HFF-Myc (cell line): ENCODE data around the gene GPR183.

Experiments used
- DNase-seq: peaks from one replicate; pipeline ENCODE4 v3.0.0-alpha.2; 2011; ENCODE audit warnings: low read depth; ENCODE audit errors: extremely low read depth
- H3K4me3 ChIP-seq: replicated peaks from 2 replicates; pipeline ENCODE4 v1.5.1; 2011; ENCODE audit warnings: low read depth, mild to moderate bottlenecking, control low read depth, low read length
- TF ChIP-seq, protein P1 (sequence below): IDR thresholded peaks from 2 replicates; pipeline ENCODE4 v1.5.1; 2012; ENCODE audit warnings: mild to moderate bottlenecking, low read depth, low read length, control low read depth; ENCODE audit errors: missing control alignments

The GPR183 gene

DNA sequence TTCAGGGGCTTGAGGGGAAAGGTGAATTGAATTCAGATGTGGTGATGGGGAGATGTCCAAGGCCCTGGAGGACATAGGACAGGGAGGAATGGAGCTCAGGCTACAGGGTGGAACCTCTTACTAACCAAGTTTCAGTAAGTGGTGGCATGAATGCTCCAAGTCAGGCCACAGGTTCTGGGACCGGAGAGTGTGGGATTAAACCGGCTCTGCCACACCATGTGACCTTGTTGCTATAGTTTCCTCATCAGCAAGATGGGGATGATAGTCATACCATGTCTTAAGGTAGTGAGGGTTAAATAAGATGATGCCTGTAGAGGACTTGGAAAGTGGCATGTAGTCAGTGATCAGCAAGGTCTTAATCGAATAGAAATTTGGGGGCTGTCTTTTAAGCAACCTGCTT, 16.3 kb downstream of the GPR183 start:
- no peak overlapping the region for H3K4me3 ChIP-seq
- no peak for DNase-seq
- TF ChIP-seq, protein P1, sequence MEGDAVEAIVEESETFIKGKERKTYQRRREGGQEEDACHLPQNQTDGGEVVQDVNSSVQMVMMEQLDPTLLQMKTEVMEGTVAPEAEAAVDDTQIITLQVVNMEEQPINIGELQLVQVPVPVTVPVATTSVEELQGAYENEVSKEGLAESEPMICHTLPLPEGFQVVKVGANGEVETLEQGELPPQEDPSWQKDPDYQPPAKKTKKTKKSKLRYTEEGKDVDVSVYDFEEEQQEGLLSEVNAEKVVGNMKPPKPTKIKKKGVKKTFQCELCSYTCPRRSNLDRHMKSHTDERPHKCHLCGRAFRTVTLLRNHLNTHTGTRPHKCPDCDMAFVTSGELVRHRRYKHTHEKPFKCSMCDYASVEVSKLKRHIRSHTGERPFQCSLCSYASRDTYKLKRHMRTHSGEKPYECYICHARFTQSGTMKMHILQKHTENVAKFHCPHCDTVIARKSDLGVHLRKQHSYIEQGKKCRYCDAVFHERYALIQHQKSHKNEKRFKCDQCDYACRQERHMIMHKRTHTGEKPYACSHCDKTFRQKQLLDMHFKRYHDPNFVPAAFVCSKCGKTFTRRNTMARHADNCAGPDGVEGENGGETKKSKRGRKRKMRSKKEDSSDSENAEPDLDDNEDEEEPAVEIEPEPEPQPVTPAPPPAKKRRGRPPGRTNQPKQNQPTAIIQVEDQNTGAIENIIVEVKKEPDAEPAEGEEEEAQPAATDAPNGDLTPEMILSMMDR, result no peak

GRCh38 chr13:99289674-99290337, 17.4 kb downstream of the GPR183 start:
- TF ChIP-seq, protein P1, result no peak
- no peak overlapping the region for H3K4me3 ChIP-seq
- no peak for DNase-seq

DNA sequence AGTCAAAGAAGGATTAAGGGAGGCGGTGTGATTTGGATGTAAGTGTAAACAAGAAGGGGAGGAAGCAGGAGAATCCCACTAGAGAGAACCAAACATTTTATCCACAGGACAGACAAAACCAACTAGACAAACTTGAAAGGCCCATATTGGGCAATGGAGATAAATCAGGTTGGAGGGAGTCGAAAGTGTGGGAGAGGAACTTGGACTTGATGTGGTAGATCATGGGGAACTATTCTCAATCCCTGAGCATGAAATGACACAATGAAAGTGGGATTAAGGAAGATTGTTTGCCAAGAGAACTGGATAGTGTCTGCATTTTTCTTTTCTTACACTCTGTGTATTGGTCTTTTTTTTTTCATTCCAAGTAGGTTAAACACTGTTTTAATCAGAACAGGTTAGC, 17.9 kb downstream of the GPR183 start:
- TF ChIP-seq, protein P1, result no peak
- no peak overlapping the region for H3K4me3 ChIP-seq
- no peak for DNase-seq

DNA sequence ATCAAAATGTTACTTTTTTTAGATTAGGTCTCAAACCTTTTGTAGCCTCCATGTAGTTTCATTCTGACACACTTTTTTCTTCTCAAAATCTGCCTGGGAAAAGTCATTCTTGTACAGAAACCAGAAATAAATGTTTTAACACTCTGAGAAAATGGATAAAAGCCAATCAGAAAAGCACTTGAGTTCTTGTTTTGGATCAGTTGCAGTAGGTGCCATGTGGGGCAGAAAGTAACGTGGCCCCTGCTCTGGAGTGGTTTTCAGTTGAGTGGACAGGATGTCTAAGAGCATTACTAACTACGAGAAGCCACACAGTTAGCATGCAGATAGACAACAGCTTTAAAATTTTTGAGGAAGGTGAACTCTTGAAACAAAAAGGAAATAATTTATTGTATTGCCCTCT, 19.1 kb downstream of the GPR183 start:
- H3K4me3 ChIP-seq, result no peak overlapping the region
- TF ChIP-seq, protein P1, result no peak
- no peak for DNase-seq

DNA sequence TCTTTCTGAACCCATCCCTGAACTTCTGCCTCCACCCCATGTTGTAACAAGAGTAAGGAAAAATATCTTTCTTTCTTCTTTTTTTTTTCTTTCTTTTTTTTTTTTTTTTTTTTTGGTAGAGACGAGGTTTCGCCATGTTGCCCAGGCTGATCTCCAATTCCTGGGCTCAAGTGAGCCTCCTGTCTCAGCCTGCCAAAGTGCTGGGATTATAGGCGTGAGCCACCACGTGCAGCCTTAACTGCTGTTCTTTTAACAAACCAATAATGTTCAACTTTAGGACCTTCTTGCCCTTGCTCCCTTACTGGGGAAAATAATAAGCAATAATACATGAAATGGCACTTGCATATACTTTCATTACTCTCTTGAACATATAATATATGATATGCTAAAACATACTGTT, 19.6 kb downstream of the GPR183 start:
- TF ChIP-seq, protein P1, result no peak
- no peak overlapping the region for H3K4me3 ChIP-seq
- no peak for DNase-seq

DNA sequence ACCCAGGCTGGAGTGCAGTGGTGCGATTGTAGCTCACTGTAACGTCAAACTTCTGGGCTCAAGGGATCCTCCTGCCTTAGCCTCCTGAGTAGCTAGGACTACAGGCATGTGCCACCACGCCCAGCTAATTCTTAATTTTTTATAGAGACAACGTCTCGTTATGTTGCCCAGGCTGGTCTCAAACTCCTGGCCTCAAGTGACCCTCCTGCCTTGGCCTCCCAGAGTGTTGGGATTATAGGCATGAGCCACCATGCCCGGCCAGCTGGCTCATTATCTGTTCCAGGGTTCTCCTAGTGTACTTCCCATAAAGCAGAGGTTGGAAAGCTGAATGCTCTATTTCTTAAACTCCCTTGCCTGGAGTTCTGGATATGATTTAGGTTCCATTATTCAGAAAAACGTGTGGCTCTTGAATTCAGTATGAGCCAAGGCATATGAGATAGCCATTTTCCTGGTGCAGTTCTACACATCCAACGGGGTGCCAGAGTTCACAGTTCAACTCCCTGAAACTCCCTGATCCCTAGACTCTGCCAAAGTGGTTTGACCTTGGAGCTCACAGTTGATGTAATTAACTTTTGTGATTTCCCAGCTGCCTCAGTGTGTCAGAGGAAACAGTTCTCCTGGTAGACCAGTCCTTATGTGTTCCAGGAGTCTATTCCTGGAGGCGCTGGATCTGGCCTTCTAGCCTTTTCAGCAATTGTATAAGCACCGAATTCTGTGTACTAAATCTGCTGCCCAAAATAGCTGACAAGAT, 21.6 kb downstream of the GPR183 start:
- TF ChIP-seq, protein P1, result no peak
- H3K4me3 ChIP-seq, result no peak overlapping the region
- DNase-seq, result no peak
